SK-N-MC (cell line): ENCODE results near the gene RIT1.

ENCODE experiments used
- EZH2 ChIP-seq: fragments of 200-600 bp; sonication (generic); IDR thresholded peaks from one replicate; pipeline ENCODE4 v1.6.1; 2017; ENCODE audit warnings: antibody characterized with exemption
- FOXP2 ChIP-seq: optimal IDR thresholded peaks from 2 replicates; pipeline ENCODE3; 2011; ENCODE audit warnings: mild to moderate bottlenecking, moderate library complexity; ENCODE audit not compliant: insufficient read depth; ENCODE audit errors: extremely low read length, control extremely low read depth
- POLR2AphosphoS5 ChIP-seq: IDR thresholded peaks from 2 replicates; pipeline ENCODE4 v1.6.1; 2012; ENCODE audit warnings: mild to moderate bottlenecking, low read depth, low read length, borderline replicate concordance

- TF ChIP-seq POLR2AphosphoS5 (no peak), EZH2 (no peak), FOXP2 (no peak)
These were observed 28.9 kb downstream of the RIT1 start for GRCh38 chr1:155882235-155882634.
